ENCODE data around the gene RIMS1.

RIMS1 gene

GRCh38 chr6:72031471-72031870 is 145.1 kb downstream of the RIMS1 start:
- no peak overlapping the region for H3K4me3 ChIP-seq (ENCODE audit: low read depth, low read length)
- TF ChIP-seq, protein P1, sequence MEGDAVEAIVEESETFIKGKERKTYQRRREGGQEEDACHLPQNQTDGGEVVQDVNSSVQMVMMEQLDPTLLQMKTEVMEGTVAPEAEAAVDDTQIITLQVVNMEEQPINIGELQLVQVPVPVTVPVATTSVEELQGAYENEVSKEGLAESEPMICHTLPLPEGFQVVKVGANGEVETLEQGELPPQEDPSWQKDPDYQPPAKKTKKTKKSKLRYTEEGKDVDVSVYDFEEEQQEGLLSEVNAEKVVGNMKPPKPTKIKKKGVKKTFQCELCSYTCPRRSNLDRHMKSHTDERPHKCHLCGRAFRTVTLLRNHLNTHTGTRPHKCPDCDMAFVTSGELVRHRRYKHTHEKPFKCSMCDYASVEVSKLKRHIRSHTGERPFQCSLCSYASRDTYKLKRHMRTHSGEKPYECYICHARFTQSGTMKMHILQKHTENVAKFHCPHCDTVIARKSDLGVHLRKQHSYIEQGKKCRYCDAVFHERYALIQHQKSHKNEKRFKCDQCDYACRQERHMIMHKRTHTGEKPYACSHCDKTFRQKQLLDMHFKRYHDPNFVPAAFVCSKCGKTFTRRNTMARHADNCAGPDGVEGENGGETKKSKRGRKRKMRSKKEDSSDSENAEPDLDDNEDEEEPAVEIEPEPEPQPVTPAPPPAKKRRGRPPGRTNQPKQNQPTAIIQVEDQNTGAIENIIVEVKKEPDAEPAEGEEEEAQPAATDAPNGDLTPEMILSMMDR (IDR thresholded peaks at IDR 0.05; ENCODE audit: low read depth, low read length) = no peak

- no peak overlapping the region for H3K4me3 ChIP-seq (ENCODE audit: low read depth, low read length)
- TF ChIP-seq, protein P1 (IDR thresholded peaks at IDR 0.05; ENCODE audit: low read depth, low read length) = no peak
These were observed 145.7 kb downstream of the RIMS1 start for GRCh38 chr6:72032086-72032485.

GRCh38 chr6:72035486-72035885 is 149.1 kb downstream of the RIMS1 start:
- H3K4me3 ChIP-seq (ENCODE audit: low read depth, low read length) = no peak overlapping the region
- TF ChIP-seq, protein P1 (IDR thresholded peaks at IDR 0.05; ENCODE audit: low read depth, low read length) = no peak

GRCh38 chr6:72035966-72036365 is 149.6 kb downstream of the RIMS1 start:
- no peak overlapping the region for H3K4me3 ChIP-seq (ENCODE audit: low read depth, low read length)
- TF ChIP-seq, protein P1 (IDR thresholded peaks at IDR 0.05; ENCODE audit: low read depth, low read length) = no peak

DNA sequence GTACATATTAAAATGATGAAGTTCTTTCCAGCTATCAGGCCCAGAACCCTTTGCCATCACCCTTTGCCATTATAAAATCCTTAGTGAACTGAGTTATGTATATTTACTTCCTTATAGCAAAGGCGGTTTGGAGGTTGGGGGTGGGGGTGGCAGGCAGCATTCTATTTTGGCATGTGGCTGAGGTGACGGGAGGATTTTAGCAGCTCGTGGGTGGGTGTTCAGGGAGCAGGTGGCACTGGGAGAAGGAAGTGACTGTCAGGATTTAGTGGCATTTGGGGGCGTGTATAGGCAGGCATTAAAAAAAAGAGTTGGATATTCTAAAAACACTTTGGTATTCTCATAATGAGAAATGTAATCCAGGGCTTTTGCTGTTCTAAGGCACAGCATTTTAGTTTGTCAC is 150.7 kb downstream of the RIMS1 start:
- H3K4me3 ChIP-seq (ENCODE audit: low read depth, low read length) = no peak overlapping the region
- TF ChIP-seq, protein P1 (IDR thresholded peaks at IDR 0.05; ENCODE audit: low read depth, low read length) = no peak

DNA sequence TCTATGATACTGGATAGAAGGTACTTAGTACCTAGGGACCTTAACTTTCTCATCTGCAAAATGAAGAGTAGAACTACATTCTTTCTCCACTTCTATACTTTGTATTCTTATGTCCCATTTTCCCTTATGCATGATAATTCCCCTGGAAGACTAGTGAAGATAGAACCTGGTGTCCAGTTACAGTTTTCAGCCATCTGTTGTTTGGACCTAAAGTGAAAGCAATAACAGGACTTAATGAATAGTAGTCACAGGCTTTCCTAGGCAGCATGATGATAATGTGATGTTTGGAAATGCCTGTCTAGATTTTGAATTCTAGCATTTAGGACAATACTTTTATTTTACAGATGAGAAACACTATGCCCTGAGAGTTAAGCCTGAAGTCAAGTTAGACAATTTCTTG is 153.8 kb downstream of the RIMS1 start:
- H3K4me3 ChIP-seq (ENCODE audit: low read depth, low read length) = no peak overlapping the region
- TF ChIP-seq, protein P1 (IDR thresholded peaks at IDR 0.05; ENCODE audit: low read depth, low read length) = no peak

GRCh38 chr6:72042088-72042487 is 155.7 kb downstream of the RIMS1 start:
- no peak overlapping the region for H3K4me3 ChIP-seq (ENCODE audit: low read depth, low read length)
- TF ChIP-seq, protein P1 (IDR thresholded peaks at IDR 0.05; ENCODE audit: low read depth, low read length) = no peak

Measured in WI38 (cell line).